GM19468 (cell line): Measurements from ENCODE around the gene INAVA.
"Not testable (repeated sequence)": the region's sequence is repeated elsewhere in the genome, so short reads cannot be mapped to it uniquely, and the experiment has no call there.

Experiments used
- ATAC-seq: cut with Tn5 transposase; IDR thresholded peaks from one replicate; pipeline ENCODE4 v1.9.1; 2021; ENCODE audit warnings: mild to moderate bottlenecking, moderate library complexity, moderate number of reproducible peaks; ENCODE audit not compliant: unreplicated experiment; ENCODE audit errors: extremely low read depth

INAVA gene

GRCh38 chr1:200916152-200916551 lies 21.5 kb downstream of the INAVA start:
- ATAC-seq, result no peak

- ATAC-seq, result no peak
These were observed 22.0 kb downstream of the INAVA start for GRCh38 chr1:200916681-200917080.

- ATAC-seq, result no peak
These were observed 22.7 kb downstream of the INAVA start for GRCh38 chr1:200917291-200917817.

- ATAC-seq, result no peak
These were observed 23.3 kb downstream of the INAVA start for GRCh38 chr1:200918006-200918405.

GRCh38 chr1:200919386-200919785 lies 24.7 kb downstream of the INAVA start:
- ATAC-seq, result no peak

- no peak for ATAC-seq
These were observed 26.9 kb downstream of the INAVA start for GRCh38 chr1:200921571-200922110.

- no peak for ATAC-seq
These were observed 27.7 kb downstream of the INAVA start for GRCh38 chr1:200922406-200922805.

- no peak for ATAC-seq
These were observed 28.9 kb downstream of the INAVA start for GRCh38 chr1:200923601-200924000.

GRCh38 chr1:200925831-200926230 lies 31.1 kb downstream of the INAVA start:
- ATAC-seq, result no peak

GRCh38 chr1:200929530-200930278 lies 35.0 kb downstream of the INAVA start:
- no peak for ATAC-seq

- ATAC-seq, result not testable (repeated sequence)
These were observed 35.6 kb downstream of the INAVA start for GRCh38 chr1:200930285-200930684.

- no peak for ATAC-seq
These were observed 37.1 kb downstream of the INAVA start for GRCh38 chr1:200931776-200932175.

GRCh38 chr1:200934676-200935245 lies 40.1 kb downstream of the INAVA start:
- ATAC-seq, result no peak

- ATAC-seq, result not testable (repeated sequence)
These were observed 40.7 kb downstream of the INAVA start for GRCh38 chr1:200935286-200935962.

- ATAC-seq, result no peak
These were observed 44.3 kb downstream of the INAVA start for GRCh38 chr1:200938955-200939354.

- no peak for ATAC-seq
These were observed 50.4 kb downstream of the INAVA start for GRCh38 chr1:200945111-200945510.

GRCh38 chr1:200947059-200947566 lies 52.4 kb downstream of the INAVA start:
- ATAC-seq, result no peak

- no peak for ATAC-seq
These were observed 54.9 kb downstream of the INAVA start for GRCh38 chr1:200949626-200950025.

GRCh38 chr1:200951016-200951415 lies 56.3 kb downstream of the INAVA start:
- no peak for ATAC-seq

GRCh38 chr1:200954434-200954833 lies 59.7 kb downstream of the INAVA start:
- no peak for ATAC-seq

- no peak for ATAC-seq
These were observed 63.9 kb downstream of the INAVA start for GRCh38 chr1:200958597-200958996.
